Prostate gland (tissue), 2 donors: ENCODE results near the gene CCBE1. TPM values are rescaled to one million over a fixed set of nuclear protein-coding genes. Genes with fewer than 3 reads are reported as not detected.
A peak's percentile ranks its signal among the peaks of the same experiment; 100 is the strongest.

Experiments
- DNase-seq: peaks from one replicate; pipeline ENCODE4 v3.0.0-alpha.2; 2019; ENCODE audit warnings: low spot score
- H3K27ac ChIP-seq, 2 donors: fragments of 200-600 bp; sonication (generic); 2 replicates each; pipeline ENCODE4 v1.5.1; 2017 to 2019
- H3K27me3 ChIP-seq: fragments of 200-600 bp; sonication (generic); replicated peaks from 2 replicates; pipeline ENCODE4 v1.5.1; 2019; ENCODE audit not compliant: insufficient read depth
- H3K36me3 ChIP-seq, 2 donors: fragments of 200-600 bp; sonication (generic); 1 replicate in 1 of 2; 2 replicates in 1 of 2; pipeline versions ENCODE4 v1.5.1 to v1.8.1; 2017 to 2019
- H3K4me1 ChIP-seq: fragments of 200-600 bp; sonication (generic); replicated peaks from 2 replicates; pipeline ENCODE4 v1.5.1; 2019
- H3K4me3 ChIP-seq, 2 donors: fragments of 200-600 bp; sonication (generic); 2 replicates each; pipeline ENCODE4 v1.5.1; 2017 to 2019
- H3K9me3 ChIP-seq: fragments of 200-600 bp; sonication (generic); 2 replicates; pipeline ENCODE4 v1.5.1; 2017
- POLR2A ChIP-seq: fragments of 450-650 bp; IDR thresholded peaks from one replicate; pipeline ENCODE4 v1.6.1; 2016; ENCODE audit warnings: antibody characterized with exemption, mild to moderate bottlenecking
- POLR2AphosphoS5 ChIP-seq: sonication (generic); formaldehyde crosslinking; IDR thresholded peaks from one replicate; pipeline ENCODE4 v1.6.1; 2017; ENCODE audit warnings: antibody characterized with exemption
- WGBS: methylation state at CpG from one replicate; pipeline ENCODE4 v1.1.5; 2018; 5-methylcytosine and 5-hydroxymethylcytosine counted together
- intact Hi-C: fragments of 100-400 bp; cut with DNase I; formaldehyde crosslinking; loops from one replicate; pipeline ENCODE4 v1.14.2; 2022
- total RNA-seq, 2 donors: library from RNA; depleted of rRNA; stranded (reverse); fragments of >200 nt; gene quantifications; one replicate each; pipeline ENCODE4 v1.1.0, GENCODE V29; 2016
- TF ChIP-seq, protein P1 (sequence below), 4 experiments: fragments of 200-600 bp in 2 of 4; fragments of 450-650 bp in 2 of 4; sonication (generic) in 2 of 4; IDR thresholded peaks; 1 replicate in 3 of 4; 2 replicates in 1 of 4; pipeline ENCODE4 v1.5.1; 2016 to 2019; ENCODE audit warnings: antibody characterized with exemption in 4 of 4, mild to moderate bottlenecking in 2 of 4, moderate library complexity in 2 of 4

CCBE1 gene
- total RNA-seq, 2 donors from 2014 or later: 1.8 to 2.0 TPM

DNA sequence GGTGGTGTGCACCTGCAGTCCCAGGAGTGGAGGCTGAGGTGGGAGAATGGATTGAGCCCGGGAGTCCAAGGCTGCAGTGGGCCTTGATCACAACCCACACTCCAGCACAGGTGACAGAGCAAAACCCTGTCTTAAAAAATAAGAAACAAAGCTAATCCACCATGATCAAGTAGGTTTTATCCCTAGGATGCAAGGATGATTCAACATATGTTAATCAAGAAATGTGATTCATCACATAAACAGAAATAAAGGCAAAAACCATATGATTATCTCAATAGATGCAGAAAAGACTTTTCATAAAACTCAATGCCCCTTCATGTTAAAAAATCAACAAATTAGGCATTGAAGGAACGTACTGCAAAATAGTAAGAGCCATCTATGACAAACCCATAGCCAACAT, 58.1 kb downstream of the CCBE1 start:
- no peaks in the 10 kb centered on the region for H3K27me3 ChIP-seq
- 93% methylated on average over 2 of the region's 2 CpGs for WGBS
- intact Hi-C loops: no loop called here
- H3K9me3 ChIP-seq: no peaks in the 10 kb centered on the region
- no peaks in the 10 kb centered on the region for H3K36me3 ChIP-seq
- no peak overlapping the region for H3K4me3 ChIP-seq
- no peak for DNase-seq
- TF ChIP-seq, protein P1, sequence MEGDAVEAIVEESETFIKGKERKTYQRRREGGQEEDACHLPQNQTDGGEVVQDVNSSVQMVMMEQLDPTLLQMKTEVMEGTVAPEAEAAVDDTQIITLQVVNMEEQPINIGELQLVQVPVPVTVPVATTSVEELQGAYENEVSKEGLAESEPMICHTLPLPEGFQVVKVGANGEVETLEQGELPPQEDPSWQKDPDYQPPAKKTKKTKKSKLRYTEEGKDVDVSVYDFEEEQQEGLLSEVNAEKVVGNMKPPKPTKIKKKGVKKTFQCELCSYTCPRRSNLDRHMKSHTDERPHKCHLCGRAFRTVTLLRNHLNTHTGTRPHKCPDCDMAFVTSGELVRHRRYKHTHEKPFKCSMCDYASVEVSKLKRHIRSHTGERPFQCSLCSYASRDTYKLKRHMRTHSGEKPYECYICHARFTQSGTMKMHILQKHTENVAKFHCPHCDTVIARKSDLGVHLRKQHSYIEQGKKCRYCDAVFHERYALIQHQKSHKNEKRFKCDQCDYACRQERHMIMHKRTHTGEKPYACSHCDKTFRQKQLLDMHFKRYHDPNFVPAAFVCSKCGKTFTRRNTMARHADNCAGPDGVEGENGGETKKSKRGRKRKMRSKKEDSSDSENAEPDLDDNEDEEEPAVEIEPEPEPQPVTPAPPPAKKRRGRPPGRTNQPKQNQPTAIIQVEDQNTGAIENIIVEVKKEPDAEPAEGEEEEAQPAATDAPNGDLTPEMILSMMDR (IDR thresholded peaks at IDR 0.05): no peak
- TF ChIP-seq POLR2A (no peak), POLR2AphosphoS5 (no peak)
- no peaks in the 10 kb centered on the region for H3K4me1 ChIP-seq
- H3K27ac ChIP-seq: no peak overlapping the region

DNA sequence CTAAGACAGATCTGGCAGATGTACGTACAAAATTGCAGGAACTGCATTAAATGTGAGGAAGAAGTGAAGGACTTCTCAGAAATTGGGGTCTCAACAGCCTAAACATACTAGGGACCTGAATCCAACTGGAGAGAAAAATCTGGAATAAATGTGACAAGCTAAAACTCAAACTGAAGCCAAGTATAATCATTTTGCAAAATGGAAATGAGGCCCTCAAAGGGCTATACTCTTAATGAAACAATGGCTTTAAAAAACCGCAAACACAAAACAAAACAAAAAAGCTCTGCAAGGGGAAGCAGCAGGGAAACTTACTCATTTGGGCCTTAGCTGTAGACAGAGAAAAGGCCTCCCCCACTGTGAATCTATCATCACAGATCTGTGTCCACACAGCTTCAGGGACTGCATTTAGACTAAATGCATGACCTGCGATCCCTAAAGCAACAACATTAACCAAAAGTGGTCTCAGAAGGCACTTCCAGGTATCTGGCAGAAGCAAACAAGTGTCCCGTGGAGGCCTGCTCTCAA, 63.2 kb downstream of the CCBE1 start:
- DNase-seq: no peak
- Histone ChIP-seq H3K27me3 (no peaks in the 10 kb centered on the region), H3K4me1 (no peaks in the 10 kb centered on the region), H3K36me3 (no peaks in the 10 kb centered on the region), H3K4me3 (no peak overlapping the region), H3K27ac (no peak overlapping the region), H3K9me3 (no peaks in the 10 kb centered on the region)
- TF ChIP-seq POLR2AphosphoS5: no peak
- intact Hi-C loops: loop anchor here (5.0 kb wide), 1 partner anchor 63 kb away; the partner anchor contains the start of gene CCBE1
- WGBS: 93% methylated on average over 4 of the region's 4 CpGs

DNA sequence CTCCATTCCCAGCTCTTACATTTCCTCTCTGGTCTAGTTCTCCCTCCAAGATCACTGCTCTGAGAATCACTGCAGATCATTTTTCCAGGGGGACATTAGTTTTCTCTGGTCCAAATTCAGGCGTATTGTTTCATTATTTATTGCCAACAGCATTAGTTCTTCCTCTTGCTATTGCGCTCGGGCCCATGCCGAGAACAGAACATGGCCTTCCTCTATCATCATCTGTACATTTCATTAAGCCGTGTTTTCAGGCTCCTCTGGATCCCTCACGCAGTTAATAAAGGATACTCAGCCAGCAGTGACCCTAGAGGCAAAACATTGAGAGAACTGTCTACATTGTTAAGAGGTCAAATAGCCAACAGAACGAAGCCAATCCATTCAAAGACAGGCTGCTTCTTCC, 63.9 kb downstream of the CCBE1 start:
- H3K27ac ChIP-seq: no peak overlapping the region
- 86% methylated on average over 7 of the region's 7 CpGs for WGBS
- DNase-seq: no peak
- H3K4me3 ChIP-seq: no peak overlapping the region
- TF ChIP-seq POLR2AphosphoS5 (no peak), POLR2A (no peak)
- TF ChIP-seq, protein P1 (IDR thresholded peaks at IDR 0.05): no peak
- H3K4me1 ChIP-seq: no peaks in the 10 kb centered on the region
- H3K36me3 ChIP-seq: no peaks in the 10 kb centered on the region
- H3K9me3 ChIP-seq: no peaks in the 10 kb centered on the region
- intact Hi-C loops: loop anchor here (5.0 kb wide), 1 partner anchor 64 kb away; the partner anchor contains the start of gene CCBE1
- H3K27me3 ChIP-seq: no peaks in the 10 kb centered on the region

DNA sequence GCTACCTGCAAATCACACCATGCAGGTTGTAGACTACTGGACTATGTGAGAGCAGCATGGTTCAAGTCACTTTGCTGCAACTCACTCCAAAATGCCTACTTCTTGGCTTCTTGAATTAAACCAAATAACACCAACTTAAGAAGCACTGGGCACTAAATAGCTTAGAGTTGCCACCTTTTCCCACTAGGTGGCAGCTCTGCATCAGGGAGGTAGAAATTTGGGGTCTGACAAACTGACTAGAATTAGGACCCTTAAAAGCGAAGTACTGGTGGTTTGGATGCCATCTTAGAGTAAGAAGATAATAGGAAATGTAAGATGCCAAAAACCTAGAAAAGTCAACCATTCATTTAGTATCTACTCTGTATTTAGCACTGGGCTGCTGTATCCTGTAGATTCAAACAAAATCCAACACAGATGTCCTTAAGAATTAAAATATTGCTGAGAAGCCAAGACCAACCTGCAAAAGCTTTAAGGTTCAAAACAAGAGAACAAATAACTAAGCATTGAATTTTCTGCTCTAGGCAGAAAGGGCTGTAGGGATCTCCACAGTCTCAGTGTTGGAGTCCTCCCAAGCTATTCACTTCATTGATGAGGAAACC, 65.5 kb downstream of the CCBE1 start:
- intact Hi-C loops: loop anchor here (2.0 to 5.0 kb wide), 2 partner anchors 66 to 191 kb away; partner anchors contain the start of gene CCBE1
- TF ChIP-seq, protein P1 (IDR thresholded peaks at IDR 0.05): peak in 3 of 4 experiments; percentile 25 to 32 (median 28)
- TF ChIP-seq POLR2A (no peak), POLR2AphosphoS5 (no peak)
- Histone ChIP-seq H3K9me3 (no peaks in the 10 kb centered on the region), H3K27me3 (no peaks in the 10 kb centered on the region), H3K4me1 (no peaks in the 10 kb centered on the region), H3K4me3 (no peak overlapping the region), H3K36me3 (no peaks in the 10 kb centered on the region), H3K27ac (no peak overlapping the region)
- no peak for DNase-seq
- WGBS: 72% methylated on average over 1 of the region's 1 CpG

DNA sequence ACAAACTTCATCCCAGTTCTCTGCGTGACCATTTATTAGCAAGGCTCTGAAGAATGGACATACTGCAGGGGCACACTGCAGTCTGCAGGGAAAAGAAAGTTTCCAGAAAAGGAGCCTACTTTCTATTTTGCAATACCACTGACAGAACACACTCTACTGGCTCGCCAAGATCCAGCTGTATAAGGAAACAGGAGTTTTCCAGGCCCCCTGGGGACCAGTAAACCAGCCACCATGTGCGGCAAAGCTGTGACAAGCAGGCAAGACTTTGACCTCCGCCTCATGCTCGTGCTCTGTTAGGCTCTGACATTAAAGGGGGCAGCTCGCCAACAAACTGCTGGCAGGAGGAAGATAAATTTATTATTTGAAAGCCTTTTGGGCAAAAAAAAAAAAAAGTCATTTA, 67.3 kb downstream of the CCBE1 start:
- WGBS: 63% methylated on average over 6 of the region's 6 CpGs
- intact Hi-C loops: loop anchor here (2.0 to 5.0 kb wide), 2 partner anchors 67 to 193 kb away; partner anchors contain the start of gene CCBE1
- Histone ChIP-seq H3K36me3 (no peaks in the 10 kb centered on the region), H3K9me3 (no peaks in the 10 kb centered on the region), H3K27me3 (no peaks in the 10 kb centered on the region), H3K27ac (no peak overlapping the region), H3K4me3 (no peak overlapping the region), H3K4me1 (no peaks in the 10 kb centered on the region)
- no peak for DNase-seq
- TF ChIP-seq, protein P1 (IDR thresholded peaks at IDR 0.05): no peak
- TF ChIP-seq POLR2A (no peak), POLR2AphosphoS5 (peak; percentile 16)
